SK-N-SH treated with all-trans-retinoic acid at 6 μM for 48 hours (cell line): ENCODE measurements around the gene PLCB2.

Experiments used
- BACH2 ChIP-seq: fragments of 250-450 bp; sonication (Bioruptor Pico); IDR thresholded peaks from 2 replicates; pipeline ENCODE4 v1.9.0; 2021; ENCODE audit warnings: mild to moderate bottlenecking, borderline replicate concordance
- GLIS3 ChIP-seq: fragments of 250-450 bp; sonication (Bioruptor Pico); IDR thresholded peaks from 2 replicates; pipeline ENCODE4 v1.5.0; 2020; ENCODE audit warnings: mild to moderate bottlenecking, moderate library complexity
- ISL1 ChIP-seq: fragments of 250-450 bp; sonication (Bioruptor Pico); IDR thresholded peaks from 2 replicates; pipeline ENCODE4 v2.1.2; 2022; ENCODE audit warnings: mild to moderate bottlenecking, moderate library complexity
- OSR1 ChIP-seq: fragments of 250-450 bp; sonication (Bioruptor Pico); IDR thresholded peaks from 2 replicates; pipeline ENCODE4 v1.8.0; 2022; ENCODE audit warnings: moderate library complexity, mild to moderate bottlenecking, inconsistent platforms
- PATZ1 ChIP-seq: fragments of 250-450 bp; sonication (Bioruptor Pico); IDR thresholded peaks from 2 replicates; pipeline ENCODE4 v1.8.0; 2020; ENCODE audit warnings: mild to moderate bottlenecking, moderate library complexity, borderline replicate concordance
- PPARA ChIP-seq: fragments of 250-450 bp; sonication (Bioruptor Pico); IDR thresholded peaks from 2 replicates; pipeline ENCODE4 v1.5.0; 2020; ENCODE audit warnings: mild to moderate bottlenecking, borderline replicate concordance
- SNAI2 ChIP-seq: fragments of 250-450 bp; sonication (Bioruptor Pico); IDR thresholded peaks from 2 replicates; pipeline ENCODE4 v1.5.0; 2020; ENCODE audit warnings: mild to moderate bottlenecking, moderate library complexity
- TF ChIP-seq, protein P1 (sequence below): fragments of 250-450 bp; sonication (Bioruptor Pico); IDR thresholded peaks from 2 replicates; pipeline ENCODE4 v1.5.1; 2020; ENCODE audit warnings: low read depth, mild to moderate bottlenecking, moderate library complexity
- TF ChIP-seq, protein P2 (sequence below): fragments of 250-450 bp; sonication (Bioruptor Pico); IDR thresholded peaks from 2 replicates; pipeline ENCODE4 v1.5.0; 2020; ENCODE audit warnings: mild to moderate bottlenecking, moderate library complexity

- TF ChIP-seq, protein P1, sequence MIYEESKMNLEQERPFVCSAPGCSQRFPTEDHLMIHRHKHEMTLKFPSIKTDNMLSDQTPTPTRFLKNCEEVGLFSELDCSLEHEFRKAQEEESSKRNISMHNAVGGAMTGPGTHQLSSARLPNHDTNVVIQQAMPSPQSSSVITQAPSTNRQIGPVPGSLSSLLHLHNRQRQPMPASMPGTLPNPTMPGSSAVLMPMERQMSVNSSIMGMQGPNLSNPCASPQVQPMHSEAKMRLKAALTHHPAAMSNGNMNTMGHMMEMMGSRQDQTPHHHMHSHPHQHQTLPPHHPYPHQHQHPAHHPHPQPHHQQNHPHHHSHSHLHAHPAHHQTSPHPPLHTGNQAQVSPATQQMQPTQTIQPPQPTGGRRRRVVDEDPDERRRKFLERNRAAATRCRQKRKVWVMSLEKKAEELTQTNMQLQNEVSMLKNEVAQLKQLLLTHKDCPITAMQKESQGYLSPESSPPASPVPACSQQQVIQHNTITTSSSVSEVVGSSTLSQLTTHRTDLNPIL (CRISPR knock-in tag) = no peak
- TF ChIP-seq GLIS3 (CRISPR knock-in tag) (no peak), PPARA (no peak), ISL1 (CRISPR knock-in tag) (no peak), SNAI2 (CRISPR knock-in tag) (no peak), OSR1 (CRISPR knock-in tag) (no peak), PATZ1 (no peak), BACH2 (CRISPR knock-in tag) (no peak)
- TF ChIP-seq, protein P2, sequence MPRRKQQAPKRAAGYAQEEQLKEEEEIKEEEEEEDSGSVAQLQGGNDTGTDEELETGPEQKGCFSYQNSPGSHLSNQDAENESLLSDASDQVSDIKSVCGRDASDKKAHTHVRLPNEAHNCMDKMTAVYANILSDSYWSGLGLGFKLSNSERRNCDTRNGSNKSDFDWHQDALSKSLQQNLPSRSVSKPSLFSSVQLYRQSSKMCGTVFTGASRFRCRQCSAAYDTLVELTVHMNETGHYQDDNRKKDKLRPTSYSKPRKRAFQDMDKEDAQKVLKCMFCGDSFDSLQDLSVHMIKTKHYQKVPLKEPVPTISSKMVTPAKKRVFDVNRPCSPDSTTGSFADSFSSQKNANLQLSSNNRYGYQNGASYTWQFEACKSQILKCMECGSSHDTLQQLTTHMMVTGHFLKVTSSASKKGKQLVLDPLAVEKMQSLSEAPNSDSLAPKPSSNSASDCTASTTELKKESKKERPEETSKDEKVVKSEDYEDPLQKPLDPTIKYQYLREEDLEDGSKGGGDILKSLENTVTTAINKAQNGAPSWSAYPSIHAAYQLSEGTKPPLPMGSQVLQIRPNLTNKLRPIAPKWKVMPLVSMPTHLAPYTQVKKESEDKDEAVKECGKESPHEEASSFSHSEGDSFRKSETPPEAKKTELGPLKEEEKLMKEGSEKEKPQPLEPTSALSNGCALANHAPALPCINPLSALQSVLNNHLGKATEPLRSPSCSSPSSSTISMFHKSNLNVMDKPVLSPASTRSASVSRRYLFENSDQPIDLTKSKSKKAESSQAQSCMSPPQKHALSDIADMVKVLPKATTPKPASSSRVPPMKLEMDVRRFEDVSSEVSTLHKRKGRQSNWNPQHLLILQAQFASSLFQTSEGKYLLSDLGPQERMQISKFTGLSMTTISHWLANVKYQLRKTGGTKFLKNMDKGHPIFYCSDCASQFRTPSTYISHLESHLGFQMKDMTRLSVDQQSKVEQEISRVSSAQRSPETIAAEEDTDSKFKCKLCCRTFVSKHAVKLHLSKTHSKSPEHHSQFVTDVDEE = no peak
These were observed 19.8 kb downstream of the PLCB2 start for GRCh38 chr15:40287968-40288367.
